ENCODE measurements around the gene VPS37C.
"Not testable (repeated sequence)": the region's sequence is repeated elsewhere in the genome, so short reads cannot be mapped to it uniquely, and the experiment has no call there.

The VPS37C gene

DNA sequence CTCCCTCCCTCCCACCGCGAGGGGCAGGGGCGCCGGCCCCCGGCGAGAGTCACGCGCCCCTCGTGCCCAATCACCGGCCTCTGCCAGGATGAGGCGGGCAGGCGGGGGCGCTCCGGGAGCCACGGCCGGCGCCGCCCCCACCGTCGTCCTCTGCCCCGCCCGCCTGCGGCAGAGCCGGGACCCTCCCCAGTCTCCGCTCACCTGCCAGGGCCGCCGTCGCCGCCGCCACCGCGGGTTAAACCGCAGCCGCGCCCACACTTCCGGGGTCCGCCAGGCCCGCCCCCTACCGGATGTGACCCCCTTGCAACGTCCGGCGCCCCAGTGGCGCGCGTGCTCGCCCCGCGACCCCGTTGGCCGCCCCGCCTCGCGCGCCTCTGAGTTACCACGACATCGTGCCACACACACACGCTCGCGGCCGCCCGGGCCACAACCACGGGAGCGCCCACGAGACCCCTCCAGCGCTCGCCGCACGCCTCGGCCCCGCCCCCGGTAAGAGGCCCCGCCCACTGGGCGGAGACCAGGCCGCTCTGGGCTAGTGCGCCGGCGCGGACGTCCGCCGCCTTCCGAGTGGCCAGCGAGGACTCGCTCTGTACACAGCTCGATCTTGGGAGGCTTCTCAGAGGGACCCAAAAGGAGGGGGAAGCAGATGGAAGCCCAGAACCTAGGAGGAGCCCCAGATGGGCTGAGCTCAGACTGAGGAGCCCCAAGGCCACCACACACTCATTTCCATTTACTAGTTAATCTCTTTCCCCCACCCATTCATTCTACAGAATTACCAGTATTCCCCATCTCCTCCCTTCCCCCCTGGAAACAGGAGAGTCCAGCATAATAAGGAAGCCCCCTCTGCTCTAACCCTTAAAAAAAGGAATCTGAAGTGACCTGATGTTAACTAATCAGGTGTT, at the start of gene VPS37C:
TSS of gene VPS37C (minus strand) at position 237 of the 902 bp plus-strand sequence. CDS start 22,597 bp downstream, outside the sequence.
- Histone ChIP-seq H3K4me1 (ENCODE audit: control insufficient read depth, insufficient read depth, low read length) (peaks cover 27% of the 10 kb centered on the region), H3K9me3 (ENCODE audit: control insufficient read depth in 2 of 2, low read length in 2 of 2) (no peaks in the 10 kb centered on the region), H3K27ac (ENCODE audit: low read length) (peak within 1 kb of the TSS; percentile 91), H3K9ac (ENCODE audit: low read length in 2 of 2) (peak within 1 kb of the TSS; percentile 80 to 91), H3K36me3 (ENCODE audit: control insufficient read depth in 2 of 2, insufficient read depth in 2 of 2, low read length in 2 of 2) (no peaks in the 10 kb centered on the region), H3K4me3 (ENCODE audit: low read length in 2 of 2) (peak within 1 kb of the TSS; percentile 84 to 90), H3K27me3 (ENCODE audit: control insufficient read depth in 1 of 2, insufficient read depth in 2 of 2, low read length in 2 of 2) (no peaks in the 10 kb centered on the region)

DNA sequence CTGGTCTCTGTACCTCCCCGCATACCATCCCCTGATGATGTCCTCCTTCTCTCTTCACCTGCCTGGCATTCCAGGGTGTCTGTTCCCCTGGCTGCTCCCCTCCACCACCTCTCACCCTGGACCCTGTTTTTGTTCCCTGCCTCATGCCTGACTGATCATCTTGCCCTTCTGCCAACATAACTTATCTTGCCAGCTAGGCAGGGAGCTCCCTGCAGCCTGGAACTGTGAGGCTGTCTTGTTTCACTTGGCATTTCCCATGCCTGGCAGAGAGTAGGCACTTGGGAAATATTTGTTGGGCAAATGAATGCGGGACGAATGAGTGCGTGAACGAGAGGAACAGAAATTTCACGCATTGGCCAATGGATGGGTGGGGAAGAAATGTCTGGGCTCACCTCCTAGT, 49.4 kb upstream of the VPS37C start:
- H3K9ac ChIP-seq (ENCODE audit: low read length in 2 of 2), result not testable (repeated sequence)

DNA sequence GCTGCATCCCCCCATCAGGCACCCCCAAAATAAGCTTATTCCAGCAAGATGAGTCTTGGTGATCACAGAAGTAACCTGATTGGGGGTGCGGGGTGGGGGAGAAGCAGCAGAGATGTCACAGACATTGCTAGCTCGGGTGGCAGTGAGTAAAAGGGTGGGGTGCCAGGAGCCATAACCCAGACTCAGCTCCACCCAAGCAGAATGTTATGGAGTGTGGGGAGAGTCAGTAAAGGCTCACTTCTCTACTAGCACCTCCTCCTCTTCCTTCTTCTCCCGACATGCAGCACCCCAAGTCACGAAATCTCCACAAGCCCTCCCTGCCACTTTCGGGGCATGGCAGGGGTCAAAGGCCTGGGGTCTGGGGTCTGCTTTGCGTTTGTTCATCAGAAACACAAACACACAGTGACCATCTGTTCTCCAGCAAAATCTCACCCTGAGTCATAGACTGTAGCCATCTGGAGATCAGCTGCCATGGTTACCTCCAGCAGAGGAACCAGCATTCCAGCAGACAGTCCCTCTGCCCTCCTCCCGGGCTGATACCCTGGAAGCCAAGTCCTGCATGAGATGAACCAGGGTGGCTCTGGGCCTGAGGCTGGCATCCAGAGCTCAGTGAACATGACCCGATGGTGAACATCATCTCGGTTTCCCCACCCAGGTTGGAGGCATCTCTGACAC, 46.5 kb upstream of the VPS37C start:
- H3K27ac ChIP-seq (ENCODE audit: low read length); H3K27me3 ChIP-seq (ENCODE audit: control insufficient read depth in 1 of 2, insufficient read depth in 2 of 2, low read length in 2 of 2); H3K4me1 ChIP-seq (ENCODE audit: control insufficient read depth, insufficient read depth, low read length); H3K9me3 ChIP-seq (ENCODE audit: control insufficient read depth in 2 of 2, low read length in 2 of 2); H3K4me3 ChIP-seq (ENCODE audit: low read length in 2 of 2); H3K36me3 ChIP-seq (ENCODE audit: control insufficient read depth in 2 of 2, insufficient read depth in 2 of 2, low read length in 2 of 2); H3K9ac ChIP-seq (ENCODE audit: low read length in 2 of 2): not testable (repeated sequence)

More for the DNA sequence above, 49.4 kb upstream of the VPS37C start:
- H3K27me3 ChIP-seq (ENCODE audit: control insufficient read depth in 1 of 2, insufficient read depth in 2 of 2, low read length in 2 of 2); H3K4me3 ChIP-seq (ENCODE audit: low read length in 2 of 2); H3K36me3 ChIP-seq (ENCODE audit: control insufficient read depth in 2 of 2, insufficient read depth in 2 of 2, low read length in 2 of 2); H3K27ac ChIP-seq (ENCODE audit: low read length); H3K9me3 ChIP-seq (ENCODE audit: control insufficient read depth in 2 of 2, low read length in 2 of 2); H3K4me1 ChIP-seq (ENCODE audit: control insufficient read depth, insufficient read depth, low read length): not testable (repeated sequence)

DNA sequence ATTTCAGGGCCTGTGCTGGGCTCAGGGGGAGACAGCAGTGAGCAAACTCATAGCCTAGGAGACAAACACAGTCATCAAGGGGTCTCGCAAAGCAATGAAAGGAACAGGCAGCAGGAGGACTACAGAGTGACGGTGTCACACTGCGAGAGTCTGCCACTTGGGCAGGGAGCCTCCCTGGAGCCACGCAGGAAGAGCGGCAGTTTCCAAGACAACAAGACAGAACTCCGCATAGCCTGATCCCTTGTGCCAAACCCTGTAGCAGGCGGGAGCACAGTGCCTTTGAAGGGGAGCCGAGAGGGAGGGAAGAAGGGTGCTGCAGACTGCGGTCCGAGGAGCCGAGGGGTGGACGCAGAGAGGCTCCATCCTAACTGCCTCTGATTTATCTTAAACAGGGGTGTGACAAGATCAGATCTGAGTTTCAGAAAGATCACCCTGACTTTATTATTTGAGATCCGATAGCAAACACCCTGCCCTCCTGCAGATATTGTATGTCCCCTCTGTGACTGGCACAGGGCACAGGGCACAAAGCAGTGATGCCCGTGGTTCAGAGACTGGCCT, 43.4 kb upstream of the VPS37C start:
- H3K9ac ChIP-seq (ENCODE audit: low read length in 2 of 2); H3K4me1 ChIP-seq (ENCODE audit: control insufficient read depth, insufficient read depth, low read length); H3K4me3 ChIP-seq (ENCODE audit: low read length in 2 of 2); H3K36me3 ChIP-seq (ENCODE audit: control insufficient read depth in 2 of 2, insufficient read depth in 2 of 2, low read length in 2 of 2); H3K27ac ChIP-seq (ENCODE audit: low read length); H3K27me3 ChIP-seq (ENCODE audit: control insufficient read depth in 1 of 2, insufficient read depth in 2 of 2, low read length in 2 of 2); H3K9me3 ChIP-seq (ENCODE audit: control insufficient read depth in 2 of 2, low read length in 2 of 2): not testable (repeated sequence)

DNA sequence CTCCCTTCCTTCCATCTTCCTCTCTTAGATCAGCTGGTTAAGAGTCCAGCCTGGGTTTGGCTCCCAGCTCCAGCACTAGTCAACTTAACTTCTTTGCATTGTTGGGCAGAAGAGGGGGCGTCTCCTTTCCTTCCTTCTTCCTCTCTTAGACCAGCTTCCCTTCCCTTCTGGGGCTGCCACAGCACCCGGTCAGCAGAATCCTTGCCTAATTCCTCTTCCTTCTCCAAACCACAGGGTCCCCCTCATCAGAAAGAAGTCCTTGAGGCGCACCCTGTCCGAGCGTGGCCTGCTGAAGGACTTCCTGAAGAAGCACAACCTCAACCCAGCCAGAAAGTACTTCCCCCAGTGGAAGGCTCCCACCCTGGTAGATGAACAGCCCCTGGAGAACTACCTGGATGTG, 42.6 kb upstream of the VPS37C start:
- not testable (repeated sequence) for H3K4me3 ChIP-seq (ENCODE audit: low read length in 2 of 2); H3K36me3 ChIP-seq (ENCODE audit: control insufficient read depth in 2 of 2, insufficient read depth in 2 of 2, low read length in 2 of 2); H3K27me3 ChIP-seq (ENCODE audit: control insufficient read depth in 1 of 2, insufficient read depth in 2 of 2, low read length in 2 of 2); H3K27ac ChIP-seq (ENCODE audit: low read length); H3K9ac ChIP-seq (ENCODE audit: low read length in 2 of 2); H3K9me3 ChIP-seq (ENCODE audit: control insufficient read depth in 2 of 2, low read length in 2 of 2); H3K4me1 ChIP-seq (ENCODE audit: control insufficient read depth, insufficient read depth, low read length)

DNA sequence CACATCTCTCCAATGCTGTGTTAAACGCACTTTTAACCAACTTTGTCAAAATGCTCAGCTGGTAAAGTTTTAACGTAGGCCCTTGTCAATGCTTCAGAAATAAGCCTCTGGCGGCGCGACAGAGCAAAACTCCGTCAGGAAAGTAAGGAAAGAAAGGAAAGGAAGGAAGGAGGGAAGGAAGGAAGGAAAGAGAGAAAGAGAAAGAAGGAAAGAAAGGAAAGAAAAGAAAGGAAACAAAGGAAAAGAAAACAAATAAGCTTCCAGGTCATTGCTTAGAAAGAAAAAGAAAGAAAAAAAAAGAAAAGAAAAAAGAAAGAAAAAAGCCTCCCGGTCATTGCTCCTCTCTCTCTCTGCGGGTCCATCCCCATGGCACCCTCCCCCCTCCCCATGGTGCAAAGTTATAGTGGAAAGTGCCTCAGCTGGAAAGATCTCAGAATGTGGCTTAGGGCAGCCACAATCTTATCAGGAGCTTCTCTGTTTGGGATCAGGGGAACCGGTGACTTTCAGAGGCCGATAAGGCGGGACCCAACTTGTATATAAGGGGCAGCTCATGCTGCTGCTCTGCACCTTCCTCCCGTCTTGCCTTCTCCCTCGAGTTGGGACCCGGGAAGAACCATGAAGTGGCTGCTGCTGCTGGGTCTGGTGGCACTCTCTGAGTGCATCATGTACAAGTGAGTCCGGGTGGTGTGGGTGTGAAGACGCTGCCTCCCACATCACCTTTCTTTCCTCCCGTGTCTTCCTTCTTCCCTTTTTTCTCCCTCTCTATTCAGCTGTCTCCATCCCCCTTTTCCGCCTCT, 41.9 kb upstream of the VPS37C start, which contains the start of gene PGA3:
TSS of gene PGA3 (plus strand) at position 566 of the 797 bp plus-strand sequence. CDS start at position 616, 50 bp downstream.
- not testable (repeated sequence) for H3K9me3 ChIP-seq (ENCODE audit: control insufficient read depth in 2 of 2, low read length in 2 of 2); H3K27ac ChIP-seq (ENCODE audit: low read length); H3K27me3 ChIP-seq (ENCODE audit: control insufficient read depth in 1 of 2, insufficient read depth in 2 of 2, low read length in 2 of 2); H3K36me3 ChIP-seq (ENCODE audit: control insufficient read depth in 2 of 2, insufficient read depth in 2 of 2, low read length in 2 of 2); H3K4me3 ChIP-seq (ENCODE audit: low read length in 2 of 2); H3K4me1 ChIP-seq (ENCODE audit: control insufficient read depth, insufficient read depth, low read length); H3K9ac ChIP-seq (ENCODE audit: low read length in 2 of 2)

DNA sequence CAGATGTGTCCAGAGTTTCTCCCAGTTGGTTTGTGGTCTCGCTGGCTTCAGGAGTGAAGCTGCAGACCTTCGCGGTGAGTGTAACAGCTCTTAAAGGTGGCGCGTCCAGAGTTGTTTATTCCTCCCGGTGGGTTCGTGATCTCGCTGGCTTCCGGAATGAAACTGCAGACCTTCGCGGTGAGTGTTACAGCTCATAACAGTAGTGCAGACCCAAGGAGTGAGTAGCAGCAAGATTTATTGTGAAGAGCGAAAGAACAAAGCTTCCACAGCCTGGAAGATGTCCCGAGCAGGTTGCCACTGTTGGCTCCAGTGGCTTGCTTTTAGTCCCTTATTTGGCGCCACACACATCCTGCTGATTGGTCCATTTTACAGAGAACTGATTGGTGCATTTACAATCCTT, 40.2 kb upstream of the VPS37C start:
- H3K4me1 ChIP-seq (ENCODE audit: control insufficient read depth, insufficient read depth, low read length), result no peaks in the 10 kb centered on the region
- H3K9ac ChIP-seq (ENCODE audit: low read length in 2 of 2), result no peak overlapping the region
- peaks cover 0 to 6% of the 10 kb centered on the region in 2 donors for H3K27me3 ChIP-seq (ENCODE audit: control insufficient read depth in 1 of 2, insufficient read depth in 2 of 2, low read length in 2 of 2)
- H3K27ac ChIP-seq (ENCODE audit: low read length), result no peak overlapping the region
- H3K9me3 ChIP-seq (ENCODE audit: control insufficient read depth in 2 of 2, low read length in 2 of 2), result peaks cover 3 to 5% of the 10 kb centered on the region in 2 donors
- no peaks in the 10 kb centered on the region for H3K36me3 ChIP-seq (ENCODE audit: control insufficient read depth in 2 of 2, insufficient read depth in 2 of 2, low read length in 2 of 2)
- no peak overlapping the region for H3K4me3 ChIP-seq (ENCODE audit: low read length in 2 of 2)

DNA sequence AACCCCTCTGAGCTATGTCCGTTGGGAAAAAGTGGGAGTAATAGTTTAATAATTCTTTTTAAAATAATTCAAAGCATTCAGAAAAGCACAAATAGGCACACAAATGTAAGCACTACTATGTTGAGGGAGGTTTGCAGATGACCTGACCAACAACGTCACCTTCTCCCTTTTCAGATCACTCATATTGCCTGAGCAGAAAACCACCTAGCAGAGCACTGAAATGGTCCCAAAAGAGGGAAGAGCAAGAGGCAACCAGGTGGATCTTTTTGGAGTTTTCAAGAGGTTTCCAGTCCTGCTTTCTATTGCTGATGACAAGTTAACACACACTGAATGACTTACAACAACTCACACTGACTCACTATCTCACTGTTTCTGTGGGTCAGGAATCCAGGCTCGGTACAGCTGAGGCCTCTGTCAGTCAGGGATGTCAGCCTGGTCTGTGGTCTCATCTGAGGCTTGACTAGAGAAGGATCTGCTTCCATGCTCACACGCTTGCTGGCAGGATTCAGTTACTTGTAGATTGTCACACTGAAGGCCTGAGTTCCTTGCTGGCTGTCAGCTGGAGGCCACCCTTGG, 37.8 kb upstream of the VPS37C start:
- Histone ChIP-seq H3K9me3 (ENCODE audit: control insufficient read depth in 2 of 2, low read length in 2 of 2) (peaks cover 3 to 5% of the 10 kb centered on the region in 2 donors), H3K27me3 (ENCODE audit: control insufficient read depth in 1 of 2, insufficient read depth in 2 of 2, low read length in 2 of 2) (peaks cover 4 to 6% of the 10 kb centered on the region in 2 donors), H3K9ac (ENCODE audit: low read length in 2 of 2) (no peak overlapping the region), H3K27ac (ENCODE audit: low read length) (no peak overlapping the region), H3K36me3 (ENCODE audit: control insufficient read depth in 2 of 2, insufficient read depth in 2 of 2, low read length in 2 of 2) (no peaks in the 10 kb centered on the region), H3K4me3 (ENCODE audit: low read length in 2 of 2) (no peak overlapping the region), H3K4me1 (ENCODE audit: control insufficient read depth, insufficient read depth, low read length) (no peaks in the 10 kb centered on the region)

DNA sequence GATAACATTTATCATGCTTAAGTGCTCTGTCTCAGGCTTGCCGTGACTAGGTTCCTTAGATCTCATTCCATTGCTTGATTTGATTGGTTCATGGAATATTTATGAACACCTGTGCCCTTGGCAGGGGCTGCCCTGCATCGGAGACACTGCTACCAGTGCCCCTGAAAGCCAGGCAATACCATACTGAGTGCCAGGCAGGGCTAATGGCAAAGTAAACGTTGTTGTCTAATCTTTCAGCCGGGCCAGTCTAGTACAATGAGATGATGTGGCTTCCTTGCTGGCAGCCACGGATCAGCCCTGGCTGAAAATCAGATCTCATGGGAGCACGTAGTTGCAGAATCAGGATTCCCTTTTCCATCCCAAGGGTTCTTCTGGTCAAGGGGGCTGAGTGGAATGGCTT, 37.1 kb upstream of the VPS37C start:
- Histone ChIP-seq H3K4me3 (ENCODE audit: low read length in 2 of 2) (no peak overlapping the region), H3K4me1 (ENCODE audit: control insufficient read depth, insufficient read depth, low read length) (no peaks in the 10 kb centered on the region), H3K9ac (ENCODE audit: low read length in 2 of 2) (no peak overlapping the region), H3K27me3 (ENCODE audit: control insufficient read depth in 1 of 2, insufficient read depth in 2 of 2, low read length in 2 of 2) (peaks cover 4 to 6% of the 10 kb centered on the region in 2 donors), H3K27ac (ENCODE audit: low read length) (no peak overlapping the region), H3K36me3 (ENCODE audit: control insufficient read depth in 2 of 2, insufficient read depth in 2 of 2, low read length in 2 of 2) (no peaks in the 10 kb centered on the region), H3K9me3 (ENCODE audit: control insufficient read depth in 2 of 2, low read length in 2 of 2) (peaks cover 3 to 5% of the 10 kb centered on the region in 2 donors)

DNA sequence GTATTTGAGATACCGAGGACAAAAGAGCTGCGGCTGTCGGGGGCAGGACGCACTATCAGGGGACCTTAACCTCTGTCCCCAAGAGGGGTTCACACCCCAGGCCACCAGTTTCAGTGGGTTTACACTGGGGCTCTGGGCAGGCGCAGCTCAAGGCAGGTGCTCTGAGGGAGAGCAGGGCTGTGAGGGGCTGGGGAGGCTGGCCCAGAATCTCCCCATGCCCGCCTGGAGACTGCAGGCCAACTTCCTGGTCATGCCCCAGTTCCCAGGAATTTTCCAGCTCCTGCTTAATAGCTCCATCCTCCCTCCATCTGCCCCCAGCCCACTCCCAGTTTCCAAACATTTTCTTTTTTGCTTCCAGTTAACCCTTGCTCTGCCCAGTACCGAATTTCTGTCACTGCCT, 34.5 kb upstream of the VPS37C start:
- no peak overlapping the region for H3K4me3 ChIP-seq (ENCODE audit: low read length in 2 of 2)
- no peak overlapping the region for H3K27ac ChIP-seq (ENCODE audit: low read length)
- peaks cover 4 to 6% of the 10 kb centered on the region in 2 donors for H3K27me3 ChIP-seq (ENCODE audit: control insufficient read depth in 1 of 2, insufficient read depth in 2 of 2, low read length in 2 of 2)
- H3K4me1 ChIP-seq (ENCODE audit: control insufficient read depth, insufficient read depth, low read length), result no peaks in the 10 kb centered on the region
- H3K9ac ChIP-seq (ENCODE audit: low read length in 2 of 2), result no peak overlapping the region
- peaks cover 3 to 5% of the 10 kb centered on the region in 2 donors for H3K9me3 ChIP-seq (ENCODE audit: control insufficient read depth in 2 of 2, low read length in 2 of 2)
- no peaks in the 10 kb centered on the region for H3K36me3 ChIP-seq (ENCODE audit: control insufficient read depth in 2 of 2, insufficient read depth in 2 of 2, low read length in 2 of 2)

Data from stomach smooth muscle (tissue), 2 donors.